Stomach (tissue), 9 donors: ENCODE data around the gene LIN7C. TPM values are rescaled to one million over a fixed set of nuclear protein-coding genes. Genes with fewer than 3 reads are reported as not detected.

Source experiments
- DNase-seq, 2 donors: peaks; one replicate each; pipeline versions ENCODE4 v3.0.0 to v3.0.0-alpha.2; 2013 to 2019
- H3K27ac ChIP-seq, 5 donors: fragments of 200-600 bp in 4 of 5; sonication (generic) in 4 of 5; one replicate each; pipeline ENCODE4 v1.5.1; 2013 to 2019; ENCODE audit warnings: mild to moderate bottlenecking in 1 of 5, moderate library complexity in 1 of 5
- H3K27me3 ChIP-seq, 3 donors: fragments of 200-600 bp; sonication (generic); one replicate each; pipeline ENCODE4 v1.5.1; 2017 to 2019; ENCODE audit warnings: mixed run types in 1 of 3
- H3K36me3 ChIP-seq, 4 donors: fragments of 200-600 bp; sonication (generic); 1 replicate in 3 of 4; 2 replicates in 1 of 4; pipeline ENCODE4 v1.5.1; 2016 to 2019
- H3K4me1 ChIP-seq, 4 donors: fragments of 200-600 bp; sonication (generic); one replicate each; pipeline ENCODE4 v1.5.1; 2016 to 2019
- H3K4me3 ChIP-seq, 4 donors: fragments of 200-600 bp; sonication (generic) in 3 of 4; one replicate each; pipeline ENCODE4 v1.5.1; 2016 to 2019; ENCODE audit warnings: mild to moderate bottlenecking in 1 of 4
- H3K9me3 ChIP-seq, 4 donors: fragments of 200-600 bp; sonication (generic); one replicate each; pipeline ENCODE4 v1.5.1; 2016 to 2019
- EP300 ChIP-seq: sonication (generic); formaldehyde crosslinking; IDR thresholded peaks from one replicate; pipeline ENCODE4 v1.6.1; 2017; ENCODE audit warnings: antibody characterized with exemption
- POLR2A ChIP-seq, 4 donors: fragments of 450-650 bp; IDR thresholded peaks; one replicate each; pipeline ENCODE4 v1.6.1; 2016; ENCODE audit warnings: antibody characterized with exemption in 4 of 4, control low read depth in 2 of 4, mild to moderate bottlenecking in 1 of 4, moderate library complexity in 1 of 4
- POLR2AphosphoS5 ChIP-seq, 3 donors: sonication (generic); formaldehyde crosslinking; IDR thresholded peaks; one replicate each; pipeline ENCODE4 v1.6.1; 2016; ENCODE audit warnings: antibody characterized with exemption in 3 of 3
- WGBS, 5 donors: extraction: QIAGEN DNeasy Blood & Tissue Kit in 3 of 5; methylation state at CpG; one replicate each; pipeline versions ENCODE4 v1.1.5 to v1.1.7; 2013 to 2018; 5-methylcytosine and 5-hydroxymethylcytosine counted together
- intact Hi-C: fragments of 100-400 bp; cut with DNase I; formaldehyde crosslinking; loops from one replicate; pipeline ENCODE4 v1.15.1; 2023; ENCODE audit warnings: low total_unique reads
- polyA plus RNA-seq, 3 donors: library from polyadenylated mRNA; stranded (reverse); fragments of 200-250 nt; gene quantifications; one replicate each; pipeline ENCODE4 v1.2.3, GENCODE V29; 2013
- total RNA-seq, 5 donors: library from RNA; depleted of rRNA; stranded (reverse); fragments of >200 nt; gene quantifications; one replicate each; pipeline versions ENCODE4 v1.1.0 to v1.2.3, GENCODE V29; 2014 to 2016
- TF ChIP-seq, protein P1 (sequence below), 7 experiments: fragments of 450-650 bp in 4 of 7; fragments of 200-600 bp in 3 of 7; sonication (generic) in 3 of 7; IDR thresholded peaks; one replicate each; pipeline ENCODE4 v1.5.1; 2016 to 2019; ENCODE audit warnings: antibody characterized with exemption in 7 of 7, control low read depth in 2 of 7, mild to moderate bottlenecking in 1 of 7
- donor health status: healthy with polysubstance abuse.
- donor health status: Bipolar disorder and iron deficiency.
- donor health status: healthy.

The LIN7C gene
- total and polyA plus RNA-seq, 8 donors: 7.2 to 106 (median 17.5) TPM

DNA sequence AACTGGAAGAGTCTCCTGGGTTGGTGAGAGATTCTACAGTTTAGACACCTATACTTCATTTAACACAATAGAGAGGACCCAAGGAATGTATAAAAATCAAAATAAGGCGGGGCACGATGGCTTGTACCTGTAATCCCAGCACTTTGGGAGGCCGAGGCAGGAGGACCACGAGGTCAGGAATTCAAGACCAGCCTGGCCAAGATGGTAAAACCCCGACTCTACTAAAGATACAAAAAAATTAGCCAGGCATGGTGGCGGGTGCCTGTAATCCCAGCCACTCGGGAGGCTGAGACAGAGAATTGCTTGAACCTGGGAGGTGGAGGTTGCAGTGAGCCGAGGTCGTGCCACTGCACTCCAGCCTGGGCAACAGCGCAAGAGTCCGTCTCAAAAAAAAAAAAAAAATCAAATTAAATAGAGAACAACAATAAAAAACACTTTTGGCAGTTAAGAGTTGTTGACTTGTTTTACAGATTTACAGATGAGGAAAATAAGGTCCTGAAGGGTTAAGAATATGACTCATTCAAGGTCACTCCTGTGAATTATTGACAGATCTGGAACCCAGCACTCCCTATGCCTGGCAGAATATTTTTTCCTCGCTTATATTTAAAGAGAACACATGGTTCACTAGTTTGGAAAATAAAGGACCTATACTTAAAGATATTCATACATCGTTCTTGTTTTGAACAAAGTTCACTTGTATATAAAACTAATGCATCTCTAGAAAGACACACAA is 39.2 kb downstream of the LIN7C start:
- H3K27ac ChIP-seq: peak overlapping the region; percentile 14 to 87 (median 24)
- DNase-seq: peak in 1 of 2 donors; percentile 33
- 86 to 90% (median 88%) methylated on average over 13 of the region's 13 CpGs for WGBS, 5 donors

GRCh38 chr11:27466363-27466762 is 40.2 kb downstream of the LIN7C start:
- intact Hi-C loops: no loop called here
- no peaks in the 10 kb centered on the region for H3K27me3 ChIP-seq
- no peak for TF ChIP-seq EP300
- no peak for TF ChIP-seq POLR2AphosphoS5 (IDR thresholded peaks at IDR 0.05)
- TF ChIP-seq, protein P1, sequence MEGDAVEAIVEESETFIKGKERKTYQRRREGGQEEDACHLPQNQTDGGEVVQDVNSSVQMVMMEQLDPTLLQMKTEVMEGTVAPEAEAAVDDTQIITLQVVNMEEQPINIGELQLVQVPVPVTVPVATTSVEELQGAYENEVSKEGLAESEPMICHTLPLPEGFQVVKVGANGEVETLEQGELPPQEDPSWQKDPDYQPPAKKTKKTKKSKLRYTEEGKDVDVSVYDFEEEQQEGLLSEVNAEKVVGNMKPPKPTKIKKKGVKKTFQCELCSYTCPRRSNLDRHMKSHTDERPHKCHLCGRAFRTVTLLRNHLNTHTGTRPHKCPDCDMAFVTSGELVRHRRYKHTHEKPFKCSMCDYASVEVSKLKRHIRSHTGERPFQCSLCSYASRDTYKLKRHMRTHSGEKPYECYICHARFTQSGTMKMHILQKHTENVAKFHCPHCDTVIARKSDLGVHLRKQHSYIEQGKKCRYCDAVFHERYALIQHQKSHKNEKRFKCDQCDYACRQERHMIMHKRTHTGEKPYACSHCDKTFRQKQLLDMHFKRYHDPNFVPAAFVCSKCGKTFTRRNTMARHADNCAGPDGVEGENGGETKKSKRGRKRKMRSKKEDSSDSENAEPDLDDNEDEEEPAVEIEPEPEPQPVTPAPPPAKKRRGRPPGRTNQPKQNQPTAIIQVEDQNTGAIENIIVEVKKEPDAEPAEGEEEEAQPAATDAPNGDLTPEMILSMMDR (IDR thresholded peaks at IDR 0.05): no peak
- no peak for TF ChIP-seq POLR2A (IDR thresholded peaks at IDR 0.05)

More for the DNA sequence above, 39.2 kb downstream of the LIN7C start:
- no peak overlapping the region for H3K4me3 ChIP-seq
- no peaks in the 10 kb centered on the region for H3K9me3 ChIP-seq
- no peaks in the 10 kb centered on the region for H3K27me3 ChIP-seq
- H3K36me3 ChIP-seq: no peaks in the 10 kb centered on the region
- no peak for TF ChIP-seq POLR2A (IDR thresholded peaks at IDR 0.05)
- TF ChIP-seq, protein P1 (IDR thresholded peaks at IDR 0.05): no peak
- TF ChIP-seq POLR2AphosphoS5 (IDR thresholded peaks at IDR 0.05): no peak
- TF ChIP-seq EP300: no peak
- H3K4me1 ChIP-seq: peaks cover 26 to 86% (median 55%) of the 10 kb centered on the region in 4 donors
- intact Hi-C loops: no loop called here

GRCh38 chr11:27465629-27466028 is 40.9 kb downstream of the LIN7C start:
- Histone ChIP-seq H3K4me1 (peaks cover 22 to 93% (median 49%) of the 10 kb centered on the region in 4 donors), H3K27ac (peak overlapping the region in 2 of 5 donors; percentile 70 to 87), H3K9me3 (no peaks in the 10 kb centered on the region), H3K27me3 (no peaks in the 10 kb centered on the region), H3K36me3 (no peaks in the 10 kb centered on the region), H3K4me3 (no peak overlapping the region)
- 38 to 57% (median 44%) methylated on average over 3 of the region's 3 CpGs for WGBS, 5 donors
- intact Hi-C loops: no loop called here
- TF ChIP-seq POLR2AphosphoS5 (IDR thresholded peaks at IDR 0.05) (no peak), POLR2A (IDR thresholded peaks at IDR 0.05) (no peak), EP300 (no peak)
- TF ChIP-seq, protein P1 (IDR thresholded peaks at IDR 0.05): no peak
- DNase-seq: peak in 1 of 2 donors; percentile 17

More at GRCh38 chr11:27466363-27466762, 40.2 kb downstream of the LIN7C start:
- no peak for DNase-seq
- no peak overlapping the region for H3K4me3 ChIP-seq
- peaks cover 26 to 92% (median 52%) of the 10 kb centered on the region in 4 donors for H3K4me1 ChIP-seq
- no peaks in the 10 kb centered on the region for H3K9me3 ChIP-seq
- H3K27ac ChIP-seq: peak overlapping the region in 3 of 5 donors; percentile 19 to 87 (median 20)
- H3K36me3 ChIP-seq: no peaks in the 10 kb centered on the region
- WGBS, 5 donors: 24 to 70% (median 42%) methylated on average over 1 of the region's 1 CpG

DNA sequence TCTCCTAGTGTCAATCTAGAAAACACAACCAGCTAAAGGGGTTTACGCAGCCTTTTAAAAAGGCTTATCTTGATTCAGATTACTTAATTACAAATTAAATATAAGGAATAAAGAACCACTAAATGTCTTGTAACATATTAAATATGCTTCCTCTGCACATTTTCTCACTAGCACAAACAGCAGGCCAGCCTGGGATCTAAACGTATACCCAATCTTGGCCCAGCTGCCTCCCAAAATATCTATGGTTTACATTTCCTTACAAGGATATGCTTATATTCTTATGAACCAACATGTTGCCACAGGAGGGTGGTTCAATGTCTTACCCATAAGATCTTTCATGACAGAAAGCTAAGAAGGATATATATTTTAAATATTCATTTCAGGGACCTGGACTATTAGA is 41.7 kb downstream of the LIN7C start:
- intact Hi-C loops: no loop called here
- TF ChIP-seq POLR2AphosphoS5 (IDR thresholded peaks at IDR 0.05) (no peak), POLR2A (IDR thresholded peaks at IDR 0.05) (no peak), EP300 (no peak)
- TF ChIP-seq, protein P1 (IDR thresholded peaks at IDR 0.05): no peak
- no peaks in the 10 kb centered on the region for H3K36me3 ChIP-seq
- WGBS, 5 donors: 26 to 48% (median 42%) methylated on average over 2 of the region's 2 CpGs
- H3K9me3 ChIP-seq: no peaks in the 10 kb centered on the region
- H3K4me1 ChIP-seq: peaks cover 17 to 93% (median 45%) of the 10 kb centered on the region in 4 donors
- H3K4me3 ChIP-seq: no peak overlapping the region
- H3K27ac ChIP-seq: peak overlapping the region in 4 of 5 donors; percentile 5 to 87 (median 58)
- no peaks in the 10 kb centered on the region for H3K27me3 ChIP-seq
- peak in 1 of 2 donors; percentile 23 for DNase-seq
